Endothelial cell of umbilical vein (primary cell): ENCODE data around the gene ADPGK. TPM values are rescaled to one million over a fixed set of nuclear protein-coding genes. Genes with fewer than 3 reads are reported as not detected.

Source experiments
- BruUV-seq: library from RNA; stranded (reverse); fragments of 400-500 nt; replicated peaks from 2 replicates; lab custom pipeline; 2021; lab: Mats Ljungman, UMichigan
- CTCF ChIA-PET: fragments of 300-600, 350-600 bp; sonication (Branson Sonifier 250); formaldehyde crosslinking; loops from one replicate; lab custom pipeline; 2021; ENCODE audit warnings: antibody characterized with exemption, inconsistent platforms; lab: Charles Lee
- POLR2A ChIA-PET: fragments of 300-600, 350-600 bp; sonication (Branson Sonifier 250); formaldehyde crosslinking; loops from one replicate; lab custom pipeline; 2021; ENCODE audit warnings: antibody characterized with exemption, inconsistent platforms; lab: Charles Lee
- DNase-seq: peaks from one replicate; pipeline ENCODE4 v3.0.0-alpha.2; 2011; ENCODE audit warnings: low read depth, low spot score
- FAIRE-seq: peaks from 2 replicates; lab custom pipeline; 2011; peaks lifted over from hg19 to GRCh38; lab: Jason Lieb, UNC
- H2AFZ ChIP-seq: 2 replicates; pipeline ENCODE4 v1.6.0; 2012; ENCODE audit warnings: low read depth, low read length, control low read depth, inconsistent platforms
- H3K27ac ChIP-seq: 2 replicates; pipeline ENCODE4 v1.5.1; 2011; ENCODE audit warnings: low read depth, mild to moderate bottlenecking, control low read depth, low read length, moderate library complexity; ENCODE audit not compliant: insufficient read depth
- H3K27me3 ChIP-seq, 2 experiments: 2 replicates each; pipeline versions ENCODE4 v1.6.0 to v1.6.1; 2011; ENCODE audit warnings: low read length in 2 of 2, mixed read lengths in 1 of 2; ENCODE audit not compliant: control insufficient read depth in 2 of 2, insufficient read depth in 2 of 2
- H3K36me3 ChIP-seq, 2 experiments: 2 replicates in 1 of 2; 3 replicates in 1 of 2; pipeline ENCODE4 v1.5.1; 2011; ENCODE audit warnings: low read length in 2 of 2, mild to moderate bottlenecking in 1 of 2, moderate library complexity in 1 of 2; ENCODE audit not compliant: control insufficient read depth in 2 of 2, insufficient read depth in 2 of 2; ENCODE audit errors: extremely low read depth in 1 of 2
- H3K4me1 ChIP-seq: 3 replicates; pipeline ENCODE4 v1.5.1; 2011; ENCODE audit warnings: mild to moderate bottlenecking, low read length; ENCODE audit not compliant: control insufficient read depth, insufficient read depth; ENCODE audit errors: extremely low read depth
- H3K4me2 ChIP-seq: 2 replicates; pipeline ENCODE4 v1.6.1; 2011; ENCODE audit warnings: low read length, control low read depth, mixed read lengths; ENCODE audit not compliant: insufficient read depth
- H3K4me3 ChIP-seq, 3 experiments: fragments of 200-600 bp in 1 of 3; sonication (generic), shearing (Covaris generic) in 1 of 3; replicated peaks in 1 of 3; 2 replicates each; pipeline ENCODE4 v1.5.1; 2011 to 2016; ENCODE audit warnings: control low read depth in 3 of 3, low read length in 3 of 3, mild to moderate bottlenecking in 2 of 3, inconsistent platforms in 1 of 3, low read depth in 1 of 3, moderate library complexity in 1 of 3; ENCODE audit not compliant: insufficient read depth in 1 of 3
- H3K79me2 ChIP-seq: 2 replicates; pipeline ENCODE4 v1.6.0; 2012; ENCODE audit warnings: low read length, inconsistent platforms; ENCODE audit not compliant: control insufficient read depth, insufficient read depth
- H3K9ac ChIP-seq: replicated peaks from 2 replicates; pipeline ENCODE3; 2011; ENCODE audit warnings: low read length, control low read depth; ENCODE audit not compliant: insufficient read depth; ENCODE audit errors: extremely low read depth
- H3K9me1 ChIP-seq: replicated peaks from 3 replicates; pipeline ENCODE4 v1.6.0; 2011; ENCODE audit warnings: mild to moderate bottlenecking, low read length; ENCODE audit not compliant: control insufficient read depth, insufficient read depth; ENCODE audit errors: extremely low read depth
- H3K9me3 ChIP-seq: replicated peaks from 2 replicates; pipeline ENCODE4 v1.5.1; 2012; ENCODE audit warnings: low read length, inconsistent platforms; ENCODE audit not compliant: control insufficient read depth, insufficient read depth
- H4K20me1 ChIP-seq: replicated peaks from 2 replicates; pipeline ENCODE3; 2011; ENCODE audit warnings: mild to moderate bottlenecking, low read length; ENCODE audit not compliant: control insufficient read depth, insufficient read depth; ENCODE audit errors: extremely low read depth
- EZH2 ChIP-seq: IDR thresholded peaks from 2 replicates; pipeline ENCODE4 v1.6.1; 2012; ENCODE audit warnings: borderline replicate concordance, low read depth, mild to moderate bottlenecking, moderate library complexity, low read length, inconsistent platforms; ENCODE audit not compliant: severe bottlenecking
- FOS ChIP-seq: IDR thresholded peaks from 2 replicates; pipeline ENCODE4 v1.6.1; 2011; ENCODE audit warnings: mild to moderate bottlenecking, low read length, moderate library complexity, borderline replicate concordance; ENCODE audit not compliant: insufficient read depth
- GATA2 ChIP-seq: IDR thresholded peaks from 2 replicates; pipeline ENCODE4 v1.7.0; 2011; ENCODE audit warnings: low read depth, mild to moderate bottlenecking, moderate library complexity, mixed read lengths, low read length; ENCODE audit not compliant: insufficient read length, insufficient read depth
- JUN ChIP-seq: IDR thresholded peaks from 2 replicates; pipeline ENCODE4 v1.6.1; 2011; ENCODE audit warnings: borderline replicate concordance, low read depth; ENCODE audit not compliant: insufficient read length, insufficient read depth
- MYC ChIP-seq: IDR thresholded peaks from one replicate; pipeline ENCODE4 v1.6.1; 2011; ENCODE audit warnings: mild to moderate bottlenecking, low read depth, low read length
- POLR2A ChIP-seq: IDR thresholded peaks from 2 replicates; pipeline ENCODE4 v1.6.1; 2012; ENCODE audit warnings: low read depth, mild to moderate bottlenecking, control low read depth, low read length
- POLR2AphosphoS5 ChIP-seq: IDR thresholded peaks from 2 replicates; pipeline ENCODE4 v1.6.1; 2012; ENCODE audit warnings: low read depth, mild to moderate bottlenecking, control low read depth, low read length, moderate library complexity; ENCODE audit not compliant: insufficient read depth
- dilution Hi-C: fragments of 300-500 bp; cut with MboI; formaldehyde crosslinking; loops from one replicate; pipeline ENCODE4 v1.15.0; 2019; ENCODE audit warnings: low sequenced_read_pairs; ENCODE audit not compliant: extremely low pct_ligation_motif_present
- intact Hi-C: fragments of 100-400 bp; cut with micrococcal nuclease; formaldehyde crosslinking; loops from one replicate; pipeline ENCODE4 v1.10.0; 2022
- polyA plus RNA-seq, 4 experiments: library from polyadenylated mRNA; depleted of rRNA in 3 of 4; stranded (reverse) in 3 of 4; unstranded in 1 of 4; fragments of >200 nt; gene quantifications; 2 replicates each; pipeline versions ENCODE4 v1.2.1 to v1.2.3, GENCODE V29; 2011 to 2012; ENCODE audit warnings: missing spikeins in 1 of 4
- total RNA-seq: library from RNA; stranded (reverse); gene quantifications from 2 replicates; pipeline ENCODE4 v1.2.3, GENCODE V29; 2021
- TF ChIP-seq, protein P1 (sequence below): IDR thresholded peaks from 2 replicates; pipeline ENCODE4 v1.6.1; 2011; ENCODE audit not compliant: insufficient read depth, insufficient read length
- TF ChIP-seq, protein P2 (sequence below), 2 donors: IDR thresholded peaks; 1 replicate in 1 of 2; 2 replicates in 1 of 2; pipeline ENCODE4 v1.5.1; 2011; ENCODE audit warnings: low read length in 2 of 2, mild to moderate bottlenecking in 2 of 2, moderate library complexity in 2 of 2, control low read depth in 1 of 2, inconsistent platforms in 1 of 2, low read depth in 1 of 2; ENCODE audit not compliant: insufficient read depth in 1 of 2; ENCODE audit errors: extremely low read depth in 1 of 2

ADPGK gene
- total and polyA plus RNA-seq, 2 donors (not counting 3 experiments of a cell fraction or from before 2014, with no cell fraction given) = 51.0 to 57.1 TPM

DNA sequence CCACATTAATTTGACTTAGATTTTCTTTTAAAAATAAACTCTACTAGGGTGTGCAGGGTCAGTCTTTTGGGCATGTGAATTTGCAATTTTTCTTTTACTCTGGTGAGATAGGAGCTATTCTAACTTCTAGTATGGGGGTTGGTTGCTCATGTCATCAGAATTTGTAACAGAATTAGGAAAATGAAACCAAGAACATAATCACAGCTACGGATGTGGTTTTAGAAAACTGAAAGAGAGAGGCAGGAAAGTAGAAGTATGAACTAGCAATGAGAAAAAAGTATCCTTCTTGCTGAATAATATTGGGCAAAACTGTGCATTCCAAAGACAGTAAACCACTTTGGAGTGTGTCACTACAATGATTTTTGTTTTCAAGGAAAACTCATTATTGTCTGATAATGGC is 43.3 kb downstream of the ADPGK start:
- Histone ChIP-seq H4K20me1 (no peaks in the 10 kb centered on the region), H3K79me2 (no peaks in the 10 kb centered on the region), H3K9me1 (no peaks in the 10 kb centered on the region), H3K4me2 (no peak overlapping the region), H3K27me3 (no peaks in the 10 kb centered on the region), H3K9ac (no peak overlapping the region), H3K27ac (no peak overlapping the region), H3K9me3 (no peaks in the 10 kb centered on the region), H3K36me3 (peaks cover 3 to 8% of the 10 kb centered on the region in 2 experiments), H3K4me3 (no peak overlapping the region), H2AFZ (no peak overlapping the region), H3K4me1 (no peaks in the 10 kb centered on the region)
- no TSS peak for BruUV-seq
- TF ChIP-seq, protein P1, sequence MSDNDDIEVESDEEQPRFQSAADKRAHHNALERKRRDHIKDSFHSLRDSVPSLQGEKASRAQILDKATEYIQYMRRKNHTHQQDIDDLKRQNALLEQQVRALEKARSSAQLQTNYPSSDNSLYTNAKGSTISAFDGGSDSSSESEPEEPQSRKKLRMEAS = no peak
- TF ChIP-seq POLR2A (no peak), GATA2 (no peak), MYC (no peak), EZH2 (no peak), FOS (no peak), JUN (no peak), POLR2AphosphoS5 (no peak)
- TF ChIP-seq, protein P2, sequence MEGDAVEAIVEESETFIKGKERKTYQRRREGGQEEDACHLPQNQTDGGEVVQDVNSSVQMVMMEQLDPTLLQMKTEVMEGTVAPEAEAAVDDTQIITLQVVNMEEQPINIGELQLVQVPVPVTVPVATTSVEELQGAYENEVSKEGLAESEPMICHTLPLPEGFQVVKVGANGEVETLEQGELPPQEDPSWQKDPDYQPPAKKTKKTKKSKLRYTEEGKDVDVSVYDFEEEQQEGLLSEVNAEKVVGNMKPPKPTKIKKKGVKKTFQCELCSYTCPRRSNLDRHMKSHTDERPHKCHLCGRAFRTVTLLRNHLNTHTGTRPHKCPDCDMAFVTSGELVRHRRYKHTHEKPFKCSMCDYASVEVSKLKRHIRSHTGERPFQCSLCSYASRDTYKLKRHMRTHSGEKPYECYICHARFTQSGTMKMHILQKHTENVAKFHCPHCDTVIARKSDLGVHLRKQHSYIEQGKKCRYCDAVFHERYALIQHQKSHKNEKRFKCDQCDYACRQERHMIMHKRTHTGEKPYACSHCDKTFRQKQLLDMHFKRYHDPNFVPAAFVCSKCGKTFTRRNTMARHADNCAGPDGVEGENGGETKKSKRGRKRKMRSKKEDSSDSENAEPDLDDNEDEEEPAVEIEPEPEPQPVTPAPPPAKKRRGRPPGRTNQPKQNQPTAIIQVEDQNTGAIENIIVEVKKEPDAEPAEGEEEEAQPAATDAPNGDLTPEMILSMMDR (IDR thresholded peaks at IDR 0.05; ENCODE audit: extremely low read depth in 1 of 2, insufficient read depth in 1 of 2, low read depth in 1 of 2, low read length in 2 of 2) = no peak
- intact Hi-C loops (no loop called here), dilution Hi-C loops (no loop called here)
- ChIA-PET POLR2A (no interaction called here), CTCF (interaction anchor here (1.5 to 2.5 kb wide), 3 partner anchors 8 to 18 kb away, joined by 4 to 9 read pairs (median 8); no protein-coding TSS in a partner anchor)
- DNase-seq (no peak), FAIRE-seq (no peak)
